Stimulated activated naive CD8-positive, alpha-beta T cell treated with anti-CD3 and anti-CD28 coated beads, Interleukin-15, Interleukin-2, amounts not matched to agents 100 U/mL and 50 U/mL, for 24 hours (primary cell): ENCODE data around the gene SHOC1.
"Not testable (repeated sequence)": the region's sequence is repeated elsewhere in the genome, so short reads cannot be mapped to it uniquely, and the experiment has no call there.

ENCODE experiments used
- ATAC-seq: fragments of 150-1000 bp; cut with Tn5 transposase; one replicate; pipeline ENCODE4 v1.10.0; 2021
- DNase-seq: peaks from one replicate; pipeline ENCODE4 v3.0.0; 2021

SHOC1 gene

DNA sequence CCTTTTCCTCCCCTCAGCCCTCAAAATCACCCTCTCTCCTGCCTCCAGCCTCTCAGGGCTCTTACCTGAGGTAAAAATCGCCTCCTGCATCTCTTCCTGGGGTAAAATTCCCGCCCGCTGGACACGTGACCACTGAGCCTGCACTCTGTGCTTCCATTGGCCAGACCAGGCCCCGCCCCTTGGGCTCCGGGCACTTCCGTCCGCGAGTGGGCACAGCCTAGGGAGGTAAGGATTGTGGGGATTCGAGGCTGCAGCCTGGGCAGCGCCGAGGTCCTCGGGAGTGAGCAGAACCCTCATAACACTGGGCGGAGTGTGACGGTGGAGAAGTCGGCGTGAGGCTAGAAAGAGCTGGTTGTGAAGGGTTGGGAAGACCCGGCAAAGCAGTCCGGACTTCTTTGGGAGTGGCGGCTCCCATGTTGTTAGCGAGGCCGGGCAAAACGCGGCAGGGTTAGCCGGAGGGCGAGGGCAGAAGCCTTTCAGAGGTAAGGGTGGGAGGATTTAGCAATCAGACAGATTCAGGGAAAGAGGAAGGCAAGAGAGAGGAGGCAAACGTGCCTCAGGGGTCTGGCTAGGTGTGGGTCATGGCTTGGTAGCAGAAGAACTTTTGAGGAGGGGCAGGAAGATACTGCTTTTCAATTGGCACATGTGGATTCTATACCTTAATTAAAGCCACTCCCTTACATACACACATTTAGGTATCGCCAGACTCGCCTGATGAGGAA, at the start of gene SHOC1:
TSS of gene SHOC1 (minus strand) at position 103 of the 722 bp plus-strand sequence. CDS start 3,519 bp downstream, outside the sequence.
- ATAC-seq, result no peak
- no peak for DNase-seq

DNA sequence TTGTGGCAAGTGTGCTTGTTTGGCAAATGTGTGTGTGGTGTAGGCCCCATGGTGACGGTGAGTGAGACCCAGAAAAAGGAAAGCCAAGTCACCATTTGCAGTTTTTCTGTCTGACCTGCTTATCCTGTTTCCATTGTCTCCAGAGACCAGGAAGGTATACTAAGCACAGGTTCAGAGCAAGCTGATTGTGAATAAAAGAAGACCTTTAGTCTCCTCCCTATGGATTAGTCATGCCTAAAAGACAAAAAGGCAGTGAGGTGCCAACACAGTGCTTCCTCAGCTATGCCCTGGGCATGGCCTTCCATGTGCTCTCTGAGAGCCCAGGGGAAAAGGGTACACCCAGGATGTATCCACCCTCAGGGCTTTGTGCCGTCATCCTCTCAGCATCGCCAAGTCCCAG, 49.2 kb upstream of the SHOC1 start:
- ATAC-seq (no peak), DNase-seq (no peak)

DNA sequence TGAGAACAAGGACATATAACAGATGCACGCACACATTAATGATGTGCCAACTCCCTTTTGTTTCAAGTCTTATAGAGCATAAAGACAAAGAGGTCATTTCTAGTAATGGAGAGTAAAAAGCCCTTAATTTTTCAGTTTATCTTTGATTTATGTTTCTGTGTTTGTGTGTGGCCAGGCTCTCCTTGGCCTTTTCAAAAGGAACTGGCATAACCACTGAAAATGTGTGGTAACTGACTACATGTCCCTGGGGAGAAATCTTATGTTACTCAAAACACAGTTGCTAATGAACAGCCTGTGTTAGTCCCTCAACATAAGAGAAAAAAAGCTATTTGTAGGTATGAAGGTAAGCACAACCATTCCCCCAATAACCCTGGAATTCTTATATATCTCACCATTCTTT, 47.6 kb upstream of the SHOC1 start:
- ATAC-seq, result no peak
- DNase-seq, result no peak

DNA sequence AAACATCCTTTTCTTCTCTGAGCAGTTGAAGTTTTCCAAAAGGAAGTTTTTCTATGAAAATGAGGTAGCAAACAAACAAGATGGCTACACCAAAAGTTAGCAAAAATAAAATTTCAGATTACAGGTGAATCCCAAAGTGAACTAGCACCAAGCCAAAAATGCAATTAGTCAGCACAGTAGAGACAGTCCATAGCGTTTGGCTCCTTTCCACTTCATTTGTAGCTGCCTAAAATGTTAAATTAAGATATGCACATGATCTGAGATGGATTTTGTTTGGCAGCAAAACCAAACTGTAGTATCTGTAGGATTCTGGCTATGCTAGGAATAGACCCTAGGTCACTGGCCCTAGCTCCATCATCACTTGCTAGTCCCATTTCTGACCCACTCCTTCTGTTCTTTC, 45.7 kb upstream of the SHOC1 start:
- DNase-seq, result no peak
- no peak for ATAC-seq

DNA sequence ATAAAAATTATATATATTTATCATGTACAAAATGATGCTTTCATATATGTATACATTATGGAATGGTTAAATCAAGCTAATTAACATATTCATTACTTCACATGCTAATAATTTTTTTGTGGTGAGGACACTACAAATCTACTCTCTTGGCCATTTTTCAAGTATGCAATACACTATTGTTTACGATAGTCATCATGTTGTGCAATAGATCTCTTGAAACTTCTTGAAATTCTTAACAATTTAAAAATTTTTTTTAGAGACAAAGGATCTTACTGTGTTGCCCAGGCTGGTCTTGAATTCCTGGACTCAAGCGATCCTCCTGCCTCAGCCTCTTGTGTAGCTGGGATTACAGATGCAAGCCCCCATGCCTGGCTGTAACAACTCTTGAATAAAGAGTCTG, 45.2 kb upstream of the SHOC1 start:
- ATAC-seq (no peak), DNase-seq (no peak)

DNA sequence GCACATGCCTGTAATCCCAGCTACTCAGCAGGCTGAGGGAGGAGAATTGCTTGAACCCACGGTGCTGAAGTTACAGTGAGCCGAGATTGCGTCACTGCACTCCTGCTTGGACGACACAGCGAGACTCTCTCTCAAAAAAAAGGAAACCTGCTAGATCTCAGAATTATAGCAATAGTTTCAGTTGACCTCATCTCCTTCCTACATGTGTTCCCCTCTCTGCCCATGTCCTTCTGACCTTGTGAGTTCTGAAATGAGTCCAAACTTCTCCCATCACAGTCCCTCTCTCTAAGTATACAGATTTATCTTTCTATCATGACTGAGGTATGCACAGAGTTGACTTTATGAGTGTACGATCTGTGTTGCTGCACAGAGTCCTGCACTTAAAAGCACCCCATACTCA, 44.6 kb upstream of the SHOC1 start:
- ATAC-seq (no peak), DNase-seq (no peak)

DNA sequence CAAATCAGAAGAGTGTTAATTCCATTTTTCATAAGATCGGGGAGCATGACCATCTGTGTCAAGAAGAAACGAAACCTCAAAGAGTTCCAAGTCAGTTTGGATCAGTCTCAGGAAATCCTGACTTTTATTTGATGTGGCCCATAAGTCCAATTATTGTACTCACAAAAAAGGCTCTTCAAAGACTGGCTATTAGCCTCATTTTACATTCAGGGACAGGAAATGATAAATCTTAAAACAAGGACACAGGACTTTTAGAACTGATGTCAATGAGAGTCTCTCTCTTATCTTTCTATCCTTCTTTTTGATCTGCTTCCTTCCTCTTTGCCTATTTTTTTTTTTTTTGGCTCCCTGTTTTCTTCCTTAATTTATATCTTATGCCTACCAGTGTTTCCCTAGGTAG, 43.7 kb upstream of the SHOC1 start:
- DNase-seq (no peak), ATAC-seq (no peak)

DNA sequence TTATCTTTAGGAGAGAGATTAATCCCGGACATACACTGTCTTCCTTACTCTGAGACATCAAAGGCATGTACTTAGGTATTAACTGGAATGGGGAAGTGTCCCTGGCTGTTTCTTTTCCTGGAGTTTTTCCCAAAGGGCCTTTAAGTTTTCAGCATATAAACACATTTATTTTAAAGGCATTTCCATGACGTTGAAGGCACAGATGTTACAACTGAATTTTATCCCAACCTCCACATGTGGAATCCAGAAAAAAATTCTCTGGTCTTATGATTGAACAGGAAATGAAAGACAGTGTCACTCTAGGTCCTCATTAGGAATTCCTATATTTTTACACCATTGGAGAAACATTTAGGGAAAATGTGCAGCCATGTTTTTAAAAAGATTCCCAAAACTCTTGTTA, 41.6 kb upstream of the SHOC1 start:
- DNase-seq (no peak), ATAC-seq (no peak)

DNA sequence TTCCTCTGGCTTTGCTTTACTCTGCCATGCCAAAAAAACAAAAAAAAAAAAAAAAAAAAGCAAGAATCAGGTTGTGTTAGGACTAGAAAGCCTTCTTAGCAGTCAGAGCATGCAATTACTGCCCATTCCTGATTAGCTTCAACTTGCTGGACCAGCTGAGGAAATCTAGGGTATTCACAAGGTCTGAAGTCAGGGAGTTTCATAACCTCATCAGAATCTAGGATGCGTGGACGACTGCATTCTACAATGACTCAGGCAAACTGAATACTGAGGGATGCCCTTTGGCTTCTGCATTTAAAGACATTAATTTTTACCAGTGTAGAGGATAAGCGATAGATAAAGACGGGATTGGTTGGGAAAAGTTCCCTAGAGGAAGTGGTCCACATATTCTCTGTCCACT, 39.2 kb upstream of the SHOC1 start:
- DNase-seq, result no peak
- no peak for ATAC-seq

DNA sequence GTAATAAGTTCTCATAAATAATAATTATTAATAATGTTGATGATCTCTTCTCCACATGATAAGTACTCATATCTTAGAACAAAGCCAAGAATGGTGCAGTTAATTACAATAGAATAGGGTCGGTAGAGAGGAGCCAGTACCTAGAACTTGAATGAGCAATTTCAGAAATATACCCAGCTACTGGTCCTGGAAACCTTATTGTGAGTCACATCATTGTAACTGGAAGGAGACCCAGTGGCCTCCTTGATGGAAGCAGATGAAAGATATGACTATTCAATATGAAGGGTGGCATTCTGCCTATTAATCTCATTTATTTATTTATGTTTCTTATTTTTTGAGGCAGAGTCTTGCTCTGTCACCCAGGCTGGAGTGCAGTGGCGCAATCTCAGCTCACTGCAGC, 37.7 kb upstream of the SHOC1 start:
- ATAC-seq, result no peak
- no peak for DNase-seq

DNA sequence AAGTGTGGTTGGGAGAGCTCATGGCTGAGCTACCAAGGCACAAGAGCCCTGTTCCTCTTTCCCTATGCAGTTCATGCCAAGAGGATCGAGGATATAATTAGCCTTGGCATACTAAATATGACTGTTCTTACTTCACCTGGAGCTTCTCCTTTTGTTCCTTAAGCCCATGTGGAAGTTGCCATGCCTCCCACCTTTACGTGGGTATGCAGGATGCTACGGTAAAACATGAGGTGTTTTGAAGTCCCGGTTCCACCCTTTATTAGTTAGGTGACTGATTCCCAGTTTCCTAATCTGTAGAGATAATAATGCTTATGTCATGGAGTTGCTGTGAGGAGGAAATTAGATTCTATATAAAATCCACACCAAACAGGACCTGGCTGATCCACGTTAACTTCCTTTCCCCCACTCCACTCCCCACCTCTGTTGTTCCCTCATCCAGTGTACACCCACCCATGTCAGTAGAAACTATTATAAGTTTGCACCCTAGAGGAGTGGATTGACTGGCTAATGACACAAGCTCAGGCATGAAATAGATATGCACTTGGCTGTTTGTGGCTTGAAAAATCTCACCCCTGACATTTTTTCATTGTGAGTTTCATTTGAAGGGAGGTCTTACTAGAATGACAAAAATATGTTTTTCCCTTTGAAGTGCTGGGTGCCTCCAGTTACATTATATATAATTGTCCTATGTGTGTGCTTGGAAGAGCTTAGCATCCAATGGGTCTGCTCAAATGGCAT, 36.8 kb upstream of the SHOC1 start:
- ATAC-seq, result no peak
- DNase-seq, result no peak

DNA sequence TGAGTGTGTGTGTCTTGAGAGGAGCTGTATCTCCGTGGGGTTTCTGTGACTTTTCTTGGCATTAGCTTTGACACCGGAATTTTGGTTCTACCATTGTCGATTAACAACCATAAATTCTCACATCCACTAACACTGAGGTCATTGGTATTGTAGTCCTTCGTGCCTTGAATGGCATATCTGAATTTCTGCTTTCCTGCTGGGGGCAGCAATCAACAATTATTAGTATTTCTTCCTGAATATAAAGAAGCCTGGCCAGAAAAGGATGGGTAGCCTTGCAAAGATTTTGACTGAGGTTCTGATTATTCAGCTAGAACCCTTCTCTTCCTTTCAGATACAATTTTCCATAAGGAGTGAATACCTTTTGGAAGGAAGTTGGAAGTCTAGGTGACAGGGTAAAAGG, 33.5 kb upstream of the SHOC1 start:
- no peak for DNase-seq
- no peak for ATAC-seq

DNA sequence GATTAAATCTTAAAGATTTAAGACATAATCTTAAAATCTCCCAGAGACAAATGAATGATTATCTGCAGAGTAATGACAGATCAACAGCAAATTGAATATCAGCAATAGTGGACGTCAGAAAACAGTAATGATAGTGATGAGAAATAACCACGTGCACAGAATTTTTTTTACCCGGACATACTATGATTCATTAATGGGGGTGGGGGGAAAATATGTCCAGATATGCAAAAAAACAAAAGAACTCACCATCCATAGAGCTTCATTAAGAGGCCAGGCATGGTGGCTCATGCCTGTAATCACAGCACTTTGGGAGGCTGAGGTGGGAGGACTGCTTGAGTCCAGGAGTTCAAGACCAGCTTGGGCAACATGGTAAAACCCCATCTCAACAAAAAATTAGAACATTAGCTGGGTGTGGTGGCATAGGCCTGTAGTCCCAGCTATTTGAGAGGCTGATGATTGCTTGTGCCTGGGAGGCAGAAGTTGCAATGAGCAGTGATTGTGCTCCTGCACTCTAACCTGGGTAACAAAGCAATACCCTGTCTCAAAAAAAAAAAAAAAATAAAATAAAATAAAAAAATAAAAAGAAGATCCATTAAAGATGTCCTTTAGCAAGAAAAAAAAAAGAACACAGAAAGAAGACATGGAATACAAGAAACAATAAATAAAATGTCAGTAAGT, 30.9 kb upstream of the SHOC1 start:
- DNase-seq (no peak), ATAC-seq (no peak)

DNA sequence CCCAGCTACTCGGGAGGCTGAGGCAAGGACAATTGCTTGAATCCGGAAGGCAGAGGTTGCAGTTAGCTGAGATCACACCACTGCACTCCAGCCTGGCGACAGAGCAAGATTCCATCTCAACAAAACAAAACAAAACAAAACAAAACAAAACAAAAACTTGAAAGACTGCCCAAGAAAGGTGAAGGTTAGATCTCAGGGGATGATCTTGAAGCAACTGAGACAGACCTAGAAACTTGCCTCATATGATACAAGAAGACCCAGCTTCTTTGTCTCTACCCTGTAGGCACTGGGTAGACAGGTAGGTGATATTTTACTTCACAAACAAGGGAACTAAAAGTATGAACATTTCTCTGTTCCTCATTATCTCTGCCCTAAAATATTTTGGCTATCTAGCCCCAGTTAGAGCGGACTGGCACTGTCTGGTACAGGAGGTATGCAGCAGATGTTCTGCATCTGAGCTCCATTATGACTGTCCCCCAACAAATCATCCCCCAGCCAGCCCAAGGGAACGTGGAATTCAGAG, 26.3 kb upstream of the SHOC1 start:
- ATAC-seq, result no peak
- DNase-seq, result no peak

DNA sequence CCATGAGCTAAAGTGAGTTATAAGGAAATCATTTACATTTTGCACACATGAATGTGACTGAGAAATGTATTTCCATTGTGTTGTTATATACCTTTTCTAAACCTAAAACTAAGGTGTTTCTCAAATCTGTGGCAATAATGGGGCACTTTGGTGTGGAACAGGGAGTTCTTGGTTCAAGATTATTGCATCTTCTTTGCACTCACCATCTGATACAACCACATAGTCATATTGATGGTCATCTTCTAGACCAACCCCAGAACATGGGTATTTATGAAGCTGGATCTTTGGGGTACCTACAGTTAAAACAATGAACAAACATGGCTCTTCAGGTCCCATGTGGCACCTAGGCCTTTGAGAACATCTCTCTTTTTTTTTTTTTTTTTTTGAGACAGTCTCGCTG, 24.6 kb upstream of the SHOC1 start:
- no peak for ATAC-seq

DNA sequence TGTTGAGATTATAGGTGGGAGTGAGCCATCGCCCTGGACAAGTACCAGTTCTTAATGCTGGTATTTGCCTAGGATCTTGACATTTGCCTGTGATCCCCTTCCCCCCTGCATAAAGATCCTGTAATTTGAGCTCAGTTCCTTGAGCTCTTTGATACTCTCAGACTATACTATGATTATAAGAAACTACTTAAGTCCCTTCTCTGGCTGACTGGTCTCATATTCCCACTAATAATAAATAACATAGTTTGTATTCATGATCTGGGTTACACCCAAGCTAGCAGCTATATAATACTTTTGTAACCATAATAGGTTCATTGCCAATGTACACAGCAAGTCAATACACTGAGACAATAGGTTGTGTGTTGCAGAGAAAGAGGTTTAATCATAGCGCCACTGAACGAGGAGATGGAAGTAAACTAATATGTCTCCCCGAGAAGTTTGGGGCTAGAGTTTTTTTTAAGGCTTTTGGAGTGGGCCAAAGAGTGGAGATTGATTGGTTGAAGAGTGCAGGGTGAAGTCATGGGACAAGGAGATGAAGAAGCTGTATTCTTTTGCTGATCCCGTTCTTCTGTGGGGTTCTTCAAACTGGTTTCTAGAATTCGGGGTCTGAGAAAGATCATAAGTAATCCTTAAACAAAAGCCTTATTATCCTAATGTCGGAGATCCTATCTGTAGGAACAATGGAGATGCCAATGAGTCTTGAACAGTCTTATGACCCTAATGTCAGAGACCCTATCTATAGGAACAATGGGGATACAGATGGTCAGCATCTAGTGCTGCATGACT, 20.7 kb upstream of the SHOC1 start:
- no peak for ATAC-seq
- no peak for DNase-seq

More for the DNA sequence above, 24.6 kb upstream of the SHOC1 start:
- no peak for DNase-seq

DNA sequence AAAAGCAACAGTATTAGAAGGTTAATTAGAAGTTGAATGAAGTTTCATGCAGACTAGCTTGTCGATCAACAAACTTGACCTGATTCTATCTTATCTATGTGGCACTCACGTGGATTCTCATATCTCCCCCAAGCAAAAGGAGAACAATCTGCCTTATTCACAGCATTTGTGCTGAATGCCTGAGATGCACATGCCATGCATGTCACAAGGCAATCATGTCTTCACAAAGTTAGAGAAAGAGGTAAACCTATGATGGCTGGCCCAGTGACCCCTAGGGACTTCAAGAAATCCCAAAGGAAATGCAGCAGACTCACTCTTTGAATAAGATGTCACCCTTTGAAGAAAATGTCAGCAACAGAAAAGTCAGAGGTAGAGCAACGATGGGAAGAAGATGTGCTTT, 17.6 kb upstream of the SHOC1 start:
- ATAC-seq (no peak), DNase-seq (no peak)

DNA sequence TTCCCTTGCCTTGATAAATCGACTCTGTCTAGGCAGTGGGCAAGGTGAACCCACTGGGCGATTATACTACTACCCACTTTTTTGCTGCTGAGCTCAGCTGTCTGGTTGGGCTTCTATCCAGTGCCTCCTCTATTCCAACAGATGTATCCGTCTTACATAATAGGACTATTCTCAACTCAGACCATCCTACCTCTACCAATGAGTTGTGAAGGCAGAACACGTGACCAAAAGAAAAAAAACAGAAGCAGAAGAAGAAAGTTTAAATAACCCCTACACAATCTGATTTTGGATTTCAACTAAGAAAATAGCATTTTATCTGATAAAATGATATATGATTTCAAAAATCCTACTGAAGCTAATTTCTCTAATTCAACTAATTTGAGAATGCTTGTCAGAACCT, 16.2 kb upstream of the SHOC1 start:
- no peak for DNase-seq
- ATAC-seq, result no peak

DNA sequence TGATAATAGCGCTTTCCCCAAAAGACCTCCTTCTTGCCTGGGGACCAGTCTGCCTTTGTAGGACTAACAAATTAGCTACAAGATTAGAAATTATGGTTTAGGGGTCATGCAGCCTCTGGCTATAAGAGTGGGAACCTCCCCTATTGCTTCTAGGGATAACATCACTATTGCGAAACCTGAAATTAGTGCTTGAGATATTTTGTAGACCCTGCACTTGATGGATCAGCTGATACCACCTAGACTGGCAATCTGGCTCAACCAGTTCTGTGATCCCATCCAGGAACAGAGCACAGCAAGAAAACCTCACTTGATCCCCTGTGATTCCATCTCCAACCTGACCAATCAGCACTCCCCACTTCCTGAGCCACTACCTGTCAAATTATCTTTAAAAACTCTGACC, 15.7 kb upstream of the SHOC1 start:
- ATAC-seq, DNase-seq: not testable (repeated sequence)

DNA sequence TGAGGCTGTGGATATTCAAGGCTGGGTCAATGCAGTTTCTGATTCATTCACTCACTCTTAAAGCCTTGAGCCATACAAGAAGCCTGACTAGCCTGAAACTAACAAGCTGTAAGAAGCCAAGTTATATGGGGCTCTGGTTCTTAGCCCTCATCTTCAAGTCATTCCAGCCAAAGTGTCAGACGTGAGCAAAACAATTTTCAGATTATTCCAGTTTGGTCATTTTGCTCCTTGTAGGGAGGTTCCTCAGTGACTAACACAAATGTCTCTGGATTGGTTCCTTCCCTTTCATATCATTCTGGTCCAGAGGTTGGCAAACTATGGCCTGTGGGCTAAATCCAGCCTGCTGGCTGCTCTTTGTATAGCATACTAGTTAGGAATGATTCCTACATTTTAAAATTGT, 12.5 kb upstream of the SHOC1 start:
- ATAC-seq, result no peak
- DNase-seq, result no peak

DNA sequence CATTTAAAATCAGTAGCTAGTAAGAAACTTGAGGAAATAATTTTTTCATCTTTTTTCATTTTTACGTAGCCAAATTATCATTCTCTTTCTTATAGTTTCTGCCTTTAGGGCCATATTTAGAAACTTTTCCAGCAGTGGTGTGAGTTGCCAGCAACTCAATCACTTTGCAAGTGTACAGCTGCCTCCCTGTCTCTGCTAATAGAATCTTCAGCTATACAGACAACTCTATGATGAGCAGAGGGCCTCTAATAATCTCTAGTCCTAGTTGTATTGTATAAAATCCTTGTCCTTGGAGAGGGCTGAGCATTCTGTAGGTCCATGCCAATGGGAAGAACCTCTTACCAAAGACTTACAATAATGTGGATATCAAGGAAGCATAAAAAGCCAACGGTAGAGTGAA, 11.5 kb upstream of the SHOC1 start:
- no peak for DNase-seq
- ATAC-seq, result no peak

DNA sequence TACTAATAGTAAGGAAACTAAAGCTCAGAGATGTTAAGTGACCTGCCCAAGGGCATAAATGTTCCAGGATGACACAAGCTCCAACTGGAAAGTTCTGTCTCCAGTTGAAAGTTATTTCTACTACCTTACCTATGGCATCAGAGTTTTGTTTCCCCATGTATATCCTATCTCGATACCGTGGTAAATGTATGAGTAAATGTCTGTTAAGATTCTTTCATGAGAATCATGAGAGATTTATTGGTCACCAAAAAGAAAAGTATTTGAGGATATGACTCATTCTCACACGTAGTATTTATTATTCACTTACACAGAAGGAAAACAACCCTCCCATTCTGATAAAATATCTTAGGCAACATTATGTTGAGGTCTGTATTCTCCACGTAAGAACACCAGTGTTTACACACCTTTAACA, 11.1 kb upstream of the SHOC1 start:
- DNase-seq, result no peak

More for the DNA sequence above, 11.1 kb upstream of the SHOC1 start:
- peak; percentile 66 for ATAC-seq
